PC-9 (cell line): ENCODE data around the gene BAIAP2.

Experiments used
- EZH2 ChIP-seq: fragments of 200-600 bp; sonication (generic); IDR thresholded peaks from 2 replicates; pipeline ENCODE4 v1.8.0; 2017; ENCODE audit warnings: antibody characterized with exemption, low read depth
- TF ChIP-seq, protein P1 (sequence below): fragments of 200-600 bp; sonication (generic); conservative IDR thresholded peaks from 2 replicates; pipeline ENCODE4 v1.6.1; 2017; ENCODE audit warnings: mixed run types, antibody characterized with exemption, mild to moderate bottlenecking, moderate library complexity

GRCh38 chr17:81164371-81165245 lies 129.7 kb downstream of the BAIAP2 start:
- TF ChIP-seq, protein P1, sequence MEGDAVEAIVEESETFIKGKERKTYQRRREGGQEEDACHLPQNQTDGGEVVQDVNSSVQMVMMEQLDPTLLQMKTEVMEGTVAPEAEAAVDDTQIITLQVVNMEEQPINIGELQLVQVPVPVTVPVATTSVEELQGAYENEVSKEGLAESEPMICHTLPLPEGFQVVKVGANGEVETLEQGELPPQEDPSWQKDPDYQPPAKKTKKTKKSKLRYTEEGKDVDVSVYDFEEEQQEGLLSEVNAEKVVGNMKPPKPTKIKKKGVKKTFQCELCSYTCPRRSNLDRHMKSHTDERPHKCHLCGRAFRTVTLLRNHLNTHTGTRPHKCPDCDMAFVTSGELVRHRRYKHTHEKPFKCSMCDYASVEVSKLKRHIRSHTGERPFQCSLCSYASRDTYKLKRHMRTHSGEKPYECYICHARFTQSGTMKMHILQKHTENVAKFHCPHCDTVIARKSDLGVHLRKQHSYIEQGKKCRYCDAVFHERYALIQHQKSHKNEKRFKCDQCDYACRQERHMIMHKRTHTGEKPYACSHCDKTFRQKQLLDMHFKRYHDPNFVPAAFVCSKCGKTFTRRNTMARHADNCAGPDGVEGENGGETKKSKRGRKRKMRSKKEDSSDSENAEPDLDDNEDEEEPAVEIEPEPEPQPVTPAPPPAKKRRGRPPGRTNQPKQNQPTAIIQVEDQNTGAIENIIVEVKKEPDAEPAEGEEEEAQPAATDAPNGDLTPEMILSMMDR: no peak
- TF ChIP-seq EZH2: no peak
